RPMI8226 (cell line): ENCODE results near the gene CNTN5.
A peak's percentile ranks its signal among the peaks of the same experiment; 100 is the strongest.

Experiments used
- DNase-seq: peaks from one replicate; pipeline ENCODE4 v3.0.0-alpha.2; 2015

Gene CNTN5

GRCh38 chr11:99640671-99641070 lies 619.9 kb downstream of the CNTN5 start:
- no peak for DNase-seq

GRCh38 chr11:99645934-99646333 lies 625.2 kb downstream of the CNTN5 start:
- DNase-seq = no peak

GRCh38 chr11:99670067-99670676 lies 649.4 kb downstream of the CNTN5 start:
- DNase-seq = no peak

GRCh38 chr11:99671808-99672409 lies 651.2 kb downstream of the CNTN5 start:
- DNase-seq = no peak

- DNase-seq = no peak
These were observed 655.5 kb downstream of the CNTN5 start for GRCh38 chr11:99676292-99676691.

DNA sequence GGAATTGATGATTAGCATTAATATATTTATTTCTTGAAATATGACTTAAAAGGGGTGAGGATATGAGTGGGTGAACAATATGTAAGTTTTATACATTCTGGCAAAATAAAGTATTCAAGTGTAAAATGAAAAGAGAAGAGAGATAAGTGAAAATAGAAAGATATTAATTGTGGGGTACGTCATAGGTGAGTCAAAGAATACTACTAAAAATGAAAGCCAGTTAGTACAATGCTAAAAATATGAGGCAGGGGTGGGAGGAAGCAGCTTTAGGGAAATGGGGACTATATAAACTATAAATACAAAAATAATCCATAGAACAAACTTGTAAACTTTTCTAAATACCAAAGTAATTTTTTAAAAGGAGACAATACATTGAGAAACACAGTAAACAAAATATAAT lies 661.4 kb downstream of the CNTN5 start:
- DNase-seq = no peak

- DNase-seq = no peak
These were observed 661.9 kb downstream of the CNTN5 start for GRCh38 chr11:99682646-99683045.

DNA sequence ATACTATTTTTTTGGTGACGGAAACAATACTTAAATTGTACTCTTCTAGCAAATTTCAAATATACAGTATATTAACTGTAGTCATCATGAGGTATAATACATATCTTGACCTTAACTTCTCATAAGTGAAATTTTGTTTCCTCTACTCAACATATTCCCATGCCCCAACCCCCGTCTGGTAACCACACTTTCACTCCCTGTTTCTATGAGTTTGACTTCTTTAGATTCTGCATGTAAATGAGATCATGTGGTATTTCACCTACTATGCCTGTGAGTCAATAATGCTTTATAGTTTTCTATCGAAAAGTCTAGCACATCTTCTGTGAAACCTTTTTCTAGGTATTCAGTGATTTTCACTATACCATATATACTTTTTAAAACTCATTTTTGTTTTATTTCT lies 663.2 kb downstream of the CNTN5 start:
- DNase-seq = no peak

DNA sequence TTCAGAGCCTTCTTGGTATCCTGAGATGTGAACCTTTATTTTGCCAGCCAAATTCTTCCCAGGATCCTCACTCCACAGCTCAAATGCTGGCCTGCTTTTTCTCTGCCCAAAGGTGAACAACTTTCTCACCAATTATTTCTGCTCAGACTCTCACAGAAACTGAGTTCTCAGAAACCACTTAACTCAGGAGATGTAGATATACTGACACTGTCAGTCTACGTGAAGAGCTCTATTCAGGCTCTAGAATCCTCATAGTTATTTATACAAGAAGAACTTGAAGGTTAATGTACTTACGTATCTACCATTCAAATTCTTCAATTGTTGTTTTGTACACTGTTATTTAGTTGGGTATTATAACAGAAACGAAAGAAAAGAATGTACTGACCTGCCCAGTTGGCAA lies 666.1 kb downstream of the CNTN5 start:
- no peak for DNase-seq

- no peak for DNase-seq
These were observed 666.6 kb downstream of the CNTN5 start for GRCh38 chr11:99687320-99687719.

DNA sequence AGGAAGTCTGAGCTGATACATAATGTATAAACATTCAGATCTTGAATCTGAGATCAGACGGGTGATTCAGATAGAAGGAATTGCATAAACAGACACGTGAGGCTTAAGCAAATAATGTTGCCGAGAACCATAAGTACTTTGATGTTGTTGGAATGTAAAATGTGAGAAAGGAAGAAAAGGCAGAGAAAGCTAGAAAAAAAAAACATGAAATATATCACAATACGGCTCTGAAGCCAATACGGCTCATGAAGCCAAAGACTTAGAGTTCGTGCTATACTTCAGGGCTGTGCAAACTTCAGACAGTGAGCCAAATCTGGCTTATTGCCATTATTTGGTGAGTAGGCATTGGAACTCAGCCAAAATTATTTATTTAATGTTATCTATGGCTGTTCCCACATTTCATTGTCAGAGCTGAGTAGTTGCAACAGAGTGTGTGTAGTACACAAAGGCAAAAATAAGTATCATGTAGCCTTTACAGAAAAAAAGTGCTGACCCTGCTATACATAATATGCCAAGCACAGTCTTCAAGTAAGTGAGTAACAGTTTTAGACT lies 673.3 kb downstream of the CNTN5 start:
- no peak for DNase-seq

GRCh38 chr11:99695106-99695505 lies 674.4 kb downstream of the CNTN5 start:
- DNase-seq = no peak

GRCh38 chr11:99706848-99707247 lies 686.1 kb downstream of the CNTN5 start:
- DNase-seq = no peak

DNA sequence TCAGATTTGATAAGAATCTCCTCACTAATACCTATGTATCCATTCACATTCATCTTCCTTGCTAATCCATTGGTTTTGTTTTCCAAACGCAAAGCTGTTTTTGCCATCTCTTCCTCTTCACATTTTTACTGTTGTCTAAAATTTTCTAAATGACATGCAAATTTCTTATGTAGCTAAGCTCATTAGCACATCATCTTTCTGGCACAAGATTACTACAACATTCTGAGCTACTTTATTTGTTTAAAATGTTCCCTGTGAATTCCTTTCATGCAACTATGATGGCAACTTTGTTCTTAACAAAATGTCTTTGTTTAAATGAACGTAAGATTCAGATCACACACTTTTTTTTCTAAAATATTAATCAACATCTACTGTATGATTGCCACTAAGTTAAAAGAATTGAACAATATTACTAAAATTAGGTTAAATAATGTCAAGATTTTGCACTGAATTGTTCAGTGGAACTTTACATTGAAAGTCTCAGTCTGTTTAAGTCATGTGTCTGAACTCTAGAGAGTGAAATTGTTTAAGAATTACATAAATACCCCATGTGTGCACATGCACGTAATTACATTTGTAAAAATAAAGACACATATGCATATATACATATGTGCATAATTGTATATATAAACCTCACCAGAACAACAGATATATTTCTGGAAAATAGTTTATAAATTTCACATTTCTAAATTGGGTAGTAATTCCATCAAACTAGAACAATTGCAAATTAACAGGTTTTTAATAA lies 688.4 kb downstream of the CNTN5 start:
- no peak for DNase-seq

DNA sequence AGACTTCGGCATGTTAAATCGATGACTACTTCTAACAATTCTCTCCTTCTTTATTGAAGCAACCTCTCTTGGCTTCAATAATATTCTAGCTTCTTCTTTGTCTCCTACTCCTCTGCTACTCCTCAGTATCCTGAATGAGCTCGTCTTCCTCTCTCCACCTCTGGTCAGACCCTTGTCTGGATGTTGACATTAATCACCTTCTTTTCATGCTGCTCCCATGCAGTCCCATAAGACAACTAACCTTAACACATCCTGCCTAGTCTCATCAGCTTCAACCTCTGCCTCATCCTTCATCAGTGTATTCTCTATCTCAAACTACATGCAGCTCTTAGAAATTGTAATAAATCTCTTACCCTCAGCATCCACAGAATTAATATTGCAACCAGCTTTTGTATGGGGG lies 695.6 kb downstream of the CNTN5 start:
- no peak for DNase-seq

- no peak for DNase-seq
These were observed 697.5 kb downstream of the CNTN5 start for GRCh38 chr11:99718291-99718690.

- peak; percentile 37 for DNase-seq
These were observed 718.8 kb downstream of the CNTN5 start for GRCh38 chr11:99739464-99740089.

- no peak for DNase-seq
These were observed 721.8 kb downstream of the CNTN5 start for GRCh38 chr11:99742501-99742900.

- DNase-seq = no peak
These were observed 739.0 kb downstream of the CNTN5 start for GRCh38 chr11:99759787-99760186.

DNA sequence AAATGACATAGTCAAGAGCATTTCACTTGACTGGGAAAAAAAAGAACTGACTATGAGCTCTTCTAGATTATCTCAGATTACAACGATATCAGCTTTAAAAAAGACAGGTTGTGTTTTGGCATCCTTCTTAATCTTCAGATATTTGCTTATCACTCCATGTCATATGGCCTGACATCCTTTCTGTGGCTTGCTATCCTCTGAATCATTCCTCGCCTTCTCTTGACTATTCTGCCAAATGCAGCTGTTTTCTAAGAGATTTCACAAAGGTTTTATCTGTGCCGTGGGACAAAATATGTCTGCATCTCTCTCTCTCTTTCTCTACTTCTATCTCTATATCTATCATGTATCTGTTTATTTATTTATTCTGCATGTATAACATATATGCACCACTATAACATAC lies 746.1 kb downstream of the CNTN5 start:
- DNase-seq = no peak

- no peak for DNase-seq
These were observed 752.9 kb downstream of the CNTN5 start for GRCh38 chr11:99773646-99774045.

DNA sequence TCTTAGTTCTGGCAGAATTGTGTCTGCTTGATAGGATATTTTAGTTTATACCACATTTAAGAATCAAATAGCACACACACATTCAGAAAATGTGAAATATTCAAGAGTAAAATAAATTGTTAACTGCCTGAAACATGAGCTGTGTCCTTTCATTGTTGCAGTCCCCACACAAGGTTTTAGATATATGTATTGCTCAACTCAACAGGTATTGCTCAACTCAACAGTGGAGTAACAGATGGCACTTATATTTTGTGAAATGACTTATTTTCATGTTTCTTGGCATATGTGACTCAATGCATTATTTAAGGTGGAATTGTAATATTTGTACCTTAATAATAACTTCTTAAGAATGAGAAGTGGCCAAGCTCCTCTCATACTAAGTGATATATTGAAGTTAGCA lies 760.3 kb downstream of the CNTN5 start:
- no peak for DNase-seq

DNA sequence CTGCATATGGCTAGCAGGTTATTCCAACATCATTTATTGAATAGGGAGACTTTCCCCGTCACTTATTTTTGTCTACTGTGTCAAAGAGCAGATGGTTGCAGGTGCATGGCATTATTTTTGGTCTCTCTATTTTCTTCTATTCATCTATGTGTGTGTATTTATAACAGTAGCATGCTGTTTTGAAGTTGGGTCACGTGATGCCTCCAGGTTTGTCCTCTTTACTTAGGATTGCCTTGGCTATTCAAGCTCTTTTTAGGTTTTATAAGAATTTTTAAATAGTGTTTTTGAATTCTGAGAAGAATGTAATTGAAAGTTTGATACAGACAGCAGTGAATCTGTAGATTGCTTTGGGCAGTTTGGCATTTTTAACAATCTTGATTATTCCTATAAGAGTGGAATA lies 770.6 kb downstream of the CNTN5 start:
- DNase-seq = no peak

DNA sequence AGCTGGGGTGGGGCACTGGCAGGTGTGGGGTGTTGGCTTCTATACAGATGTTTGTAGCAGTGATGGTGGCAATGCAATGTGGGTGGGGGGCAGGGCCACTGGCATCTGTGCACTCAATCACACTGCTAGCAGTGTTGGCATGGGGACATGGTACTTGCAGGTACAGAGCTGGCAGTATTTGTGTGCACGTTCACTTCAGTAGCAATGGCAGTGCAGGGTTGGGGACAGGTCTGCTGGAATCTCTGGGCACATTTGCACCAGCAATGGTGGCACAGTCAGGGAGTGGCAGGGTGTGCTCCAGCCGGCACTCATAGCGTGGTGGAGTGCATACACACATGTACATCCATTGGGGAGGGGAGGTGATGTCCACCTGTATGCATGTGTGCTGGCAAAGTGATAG lies 775.2 kb downstream of the CNTN5 start:
- peak; percentile 71 for DNase-seq
